Measurements from ENCODE around the gene HYAL3. TPM values are rescaled to one million over a fixed set of nuclear protein-coding genes. Genes with fewer than 3 reads are reported as not detected.
"Not testable (repeated sequence)": the region's sequence is repeated elsewhere in the genome, so short reads cannot be mapped to it uniquely, and the experiment has no call there.

Gene HYAL3
- polyA plus RNA-seq, 4 donors, result 3.1 to 3.8 (median 3.1) TPM

DNA sequence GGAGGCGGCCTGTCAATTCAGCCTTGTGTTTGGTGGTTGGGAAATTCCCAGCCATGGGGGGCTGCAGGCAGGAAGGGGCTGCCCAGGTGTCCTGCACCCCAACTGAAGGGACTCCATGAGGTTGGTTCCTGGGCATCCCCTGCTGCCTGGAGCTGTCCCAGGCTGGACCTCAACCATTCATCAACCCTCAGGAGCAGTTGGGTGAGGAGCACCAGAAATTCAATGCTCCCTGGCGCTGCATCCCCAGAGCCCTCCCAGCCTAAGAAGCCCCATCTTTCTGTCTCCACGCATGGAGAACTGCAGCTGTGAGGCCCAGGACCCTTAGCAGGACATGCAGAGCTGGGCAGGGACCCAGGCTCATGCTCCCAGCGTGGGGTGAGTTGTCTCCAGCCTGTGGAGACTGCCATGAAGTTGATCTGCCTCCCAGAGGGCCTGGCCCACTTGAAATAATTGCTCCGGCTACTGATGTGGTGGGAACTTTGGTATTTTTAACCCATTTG, 38.2 kb downstream of the HYAL3 start:
- no peak for DNase-seq (ENCODE audit: low read depth in 4 of 4, low spot score in 3 of 4)

DNA sequence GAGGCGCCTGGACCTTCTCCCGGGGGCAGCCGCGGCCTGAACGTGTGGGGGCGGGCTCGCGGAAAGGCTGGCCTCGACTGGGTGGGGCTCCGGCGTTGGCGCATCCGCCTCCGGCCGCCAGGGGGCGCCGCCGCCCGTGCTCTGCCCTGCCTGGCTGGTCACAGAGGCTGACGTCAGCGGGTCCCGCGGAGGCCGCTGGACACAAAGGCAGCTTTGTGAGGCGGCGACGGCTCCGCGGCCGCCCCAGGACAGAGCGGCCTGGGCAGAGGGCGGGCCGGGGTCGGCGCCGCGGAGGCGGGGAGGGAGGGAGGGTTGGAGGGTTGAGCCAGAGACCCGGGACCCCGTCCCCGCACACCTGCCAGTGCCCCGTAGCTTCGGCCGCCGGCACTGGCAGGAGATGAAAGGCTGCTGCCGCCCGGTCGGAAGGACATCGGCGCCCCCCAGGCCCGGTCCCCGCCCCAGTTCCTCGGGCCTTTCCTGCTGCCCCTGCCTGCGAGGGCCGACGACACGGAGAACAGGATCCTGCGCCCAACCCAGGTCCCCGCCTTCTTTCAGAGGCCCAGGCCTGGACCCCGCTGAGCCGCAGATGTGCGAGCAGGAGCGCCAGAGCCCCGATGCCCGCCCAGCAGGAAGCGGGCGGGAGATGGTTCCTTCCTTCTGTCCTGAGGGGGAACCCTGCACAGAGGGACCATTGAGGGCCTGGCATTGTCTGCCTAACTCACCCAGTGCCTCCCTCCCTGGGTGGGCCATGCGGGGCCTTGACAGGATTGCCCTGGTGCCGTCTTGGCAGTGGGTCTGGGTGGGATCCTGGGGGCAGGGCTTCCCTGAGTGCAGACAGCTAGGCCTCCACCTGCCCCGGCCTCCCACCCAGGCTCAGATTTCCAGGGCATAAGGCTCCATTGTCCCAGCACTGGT, 38.9 kb downstream of the HYAL3 start:
- peak; percentile 87 to 96 (median 90) for DNase-seq (ENCODE audit: low read depth in 4 of 4, low spot score in 3 of 4)

DNA sequence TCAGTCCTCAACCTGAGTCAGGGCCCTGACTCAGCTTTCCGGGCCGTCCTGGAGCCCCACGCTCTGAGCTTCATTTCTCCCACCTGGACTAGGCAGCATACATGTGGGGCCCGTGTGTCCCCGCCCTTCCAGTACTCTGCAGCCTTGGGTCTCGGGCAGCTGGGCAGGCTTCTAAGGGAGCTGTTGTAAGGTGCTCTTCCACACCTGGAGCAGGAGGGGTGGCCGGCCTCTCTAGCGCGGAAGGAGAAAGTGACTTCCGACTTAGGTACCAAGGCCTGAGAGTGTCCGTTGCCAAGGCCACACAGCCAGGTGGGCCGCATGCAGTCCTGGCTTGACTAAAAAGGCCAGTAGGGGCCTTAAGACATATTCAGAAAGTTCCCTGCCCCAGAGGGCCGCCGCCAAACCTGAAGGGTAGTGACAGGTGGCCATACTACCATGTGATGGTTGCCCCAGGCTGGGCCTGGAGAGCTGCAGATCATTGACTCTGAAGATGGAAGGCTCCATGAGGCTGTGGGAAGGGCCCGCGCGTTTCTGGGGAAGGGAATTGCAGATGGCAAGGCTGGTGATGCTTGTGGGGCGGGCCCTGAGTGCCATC, 39.7 kb downstream of the HYAL3 start:
- DNase-seq (ENCODE audit: low read depth in 4 of 4, low spot score in 3 of 4), result no peak

DNA sequence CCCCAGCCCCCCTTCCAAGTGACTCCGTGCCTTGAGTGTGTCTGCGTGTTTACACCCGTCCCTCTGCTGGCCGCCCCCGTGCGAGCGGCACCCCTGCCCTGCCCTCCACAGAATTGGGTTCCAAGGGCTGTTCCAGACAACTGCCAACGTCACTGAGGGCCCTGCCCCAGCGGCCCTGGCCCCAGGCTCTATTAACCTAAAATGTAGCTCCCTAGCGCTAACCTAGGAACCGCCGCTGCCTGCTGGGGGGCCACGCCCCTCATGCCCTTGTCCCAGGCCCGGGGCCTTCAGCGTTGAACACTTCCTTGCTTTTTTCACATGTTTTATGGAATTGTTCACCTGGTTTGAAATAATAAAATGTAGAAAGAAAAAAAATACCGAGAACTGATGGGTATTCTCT, 40.2 kb downstream of the HYAL3 start:
- no peak for DNase-seq (ENCODE audit: low read depth in 4 of 4, low spot score in 3 of 4)

DNA sequence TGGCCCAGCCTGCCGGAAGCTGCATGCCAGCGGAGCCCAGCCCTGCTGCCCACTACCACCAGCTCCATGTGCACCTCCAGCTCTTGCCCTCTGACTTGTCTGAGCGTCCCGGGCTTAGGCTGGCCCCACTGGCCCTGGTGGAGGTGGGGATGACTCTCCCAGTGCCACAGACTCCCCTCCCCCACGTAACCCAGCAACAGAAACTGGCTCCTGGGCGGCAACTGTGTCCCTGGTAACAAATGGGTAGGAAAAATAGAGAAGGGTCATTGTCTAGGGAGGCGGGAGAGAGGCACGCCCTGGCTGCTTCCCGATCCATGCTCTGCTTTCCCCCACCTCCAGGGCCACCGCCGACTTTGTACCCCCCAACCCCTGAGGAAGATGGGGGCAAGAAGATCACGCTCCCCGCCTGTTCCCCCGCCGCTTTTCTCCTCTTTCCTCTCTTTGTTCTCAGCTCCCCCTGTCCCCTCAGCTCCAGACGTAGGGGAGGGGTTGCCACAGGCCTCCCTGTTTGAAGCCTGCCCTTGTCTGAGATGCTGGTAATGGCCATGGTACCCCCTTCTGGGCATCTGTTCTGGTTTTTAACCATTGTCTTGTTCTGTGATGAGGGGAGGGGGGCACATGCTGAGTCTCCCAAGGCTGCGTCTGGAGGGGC, 41.0 kb downstream of the HYAL3 start:
- DNase-seq (ENCODE audit: low read depth in 4 of 4, low spot score in 3 of 4), result no peak

DNA sequence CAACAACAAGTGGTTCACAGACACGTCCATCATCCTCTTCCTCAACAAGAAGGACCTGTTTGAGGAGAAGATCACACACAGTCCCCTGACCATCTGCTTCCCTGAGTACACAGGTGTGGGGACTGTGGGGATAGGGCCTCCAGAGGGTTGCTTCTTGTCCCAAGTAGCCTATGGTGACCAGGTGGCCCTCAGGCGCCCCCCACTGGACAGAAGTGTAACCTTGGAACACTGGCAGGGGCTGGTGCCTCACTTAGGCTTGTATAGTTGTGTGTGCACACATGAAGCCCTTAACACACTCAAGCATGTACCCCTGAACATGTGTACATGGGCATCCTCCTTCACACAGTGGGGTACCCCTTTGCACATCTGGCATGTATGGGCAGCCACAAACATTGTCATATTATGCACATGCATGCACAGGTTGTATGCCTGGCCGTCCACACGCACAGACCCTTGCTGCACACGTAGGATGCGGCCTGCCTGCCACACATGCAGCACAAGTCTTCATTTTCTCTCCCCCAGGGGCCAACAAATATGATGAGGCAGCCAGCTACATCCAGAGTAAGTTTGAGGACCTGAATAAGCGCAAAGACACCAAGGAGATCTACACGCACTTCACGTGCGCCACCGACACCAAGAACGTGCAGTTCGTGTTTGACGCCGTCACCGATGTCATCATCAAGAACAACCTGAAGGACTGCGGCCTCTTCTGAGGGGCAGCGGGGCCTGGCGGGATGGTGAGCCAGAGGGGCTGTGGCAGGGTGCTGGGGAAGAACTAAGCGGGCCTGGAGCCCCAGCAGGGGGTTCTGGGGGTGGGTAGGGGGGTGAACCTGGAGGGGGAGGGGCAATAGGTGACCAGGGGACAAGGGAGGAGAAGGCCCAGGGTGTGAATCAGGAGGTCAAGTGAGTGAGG, 42.0 kb downstream of the HYAL3 start:
- DNase-seq (ENCODE audit: low read depth in 4 of 4, low spot score in 3 of 4), result no peak

DNA sequence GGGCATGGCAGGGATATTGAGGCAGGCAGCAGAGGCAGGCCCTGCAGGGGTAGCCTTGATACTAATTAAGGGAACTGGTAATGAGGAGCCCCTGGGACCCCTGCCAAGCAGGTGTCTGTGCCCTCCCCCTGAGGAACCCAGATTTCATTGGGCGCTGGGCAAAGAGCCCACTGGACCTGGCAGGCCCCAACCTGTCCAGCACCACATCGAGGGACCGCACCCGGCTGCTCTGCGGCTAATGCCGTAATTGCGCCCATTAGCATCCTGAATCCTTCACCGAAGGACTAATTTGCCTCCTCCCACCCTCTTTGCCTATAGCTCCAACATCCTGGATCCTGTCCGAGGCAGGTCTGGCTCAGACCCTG, 44.0 kb downstream of the HYAL3 start:
- DNase-seq (ENCODE audit: low read depth in 4 of 4, low spot score in 3 of 4), result no peak

DNA sequence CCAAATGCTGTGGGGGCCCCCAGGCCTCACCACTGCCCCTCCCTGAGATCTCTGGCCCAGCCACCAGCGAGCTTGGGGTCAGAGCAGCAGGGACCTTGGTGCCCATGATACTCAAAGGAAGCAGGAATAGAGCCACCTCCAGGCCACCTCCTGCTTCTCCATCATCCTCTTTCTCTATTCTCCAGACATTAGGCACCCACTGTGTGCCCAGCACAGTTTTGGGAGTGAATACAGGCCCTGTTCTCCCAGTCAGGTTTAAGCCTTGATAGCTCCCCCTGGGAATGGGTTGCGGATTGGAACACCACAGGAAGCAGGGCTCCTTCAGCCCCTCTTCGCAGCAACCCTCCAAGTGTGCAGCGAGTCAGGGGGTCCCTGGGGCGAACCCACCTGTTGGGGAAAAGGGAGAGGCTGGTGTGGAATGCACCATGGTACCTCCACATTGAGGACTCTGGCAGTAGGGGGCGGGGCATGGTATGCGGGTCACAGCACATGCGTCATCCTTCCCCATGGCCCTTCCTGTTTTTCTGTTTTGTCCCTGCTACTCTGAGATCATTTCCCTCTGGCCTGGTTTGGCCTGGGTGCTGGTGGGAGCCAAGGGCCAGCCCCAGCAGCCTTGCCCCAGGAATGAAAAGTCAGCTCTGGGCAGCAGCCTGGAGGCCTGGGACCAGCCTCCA, 44.5 kb downstream of the HYAL3 start:
- no peak for DNase-seq (ENCODE audit: low read depth in 4 of 4, low spot score in 3 of 4)

DNA sequence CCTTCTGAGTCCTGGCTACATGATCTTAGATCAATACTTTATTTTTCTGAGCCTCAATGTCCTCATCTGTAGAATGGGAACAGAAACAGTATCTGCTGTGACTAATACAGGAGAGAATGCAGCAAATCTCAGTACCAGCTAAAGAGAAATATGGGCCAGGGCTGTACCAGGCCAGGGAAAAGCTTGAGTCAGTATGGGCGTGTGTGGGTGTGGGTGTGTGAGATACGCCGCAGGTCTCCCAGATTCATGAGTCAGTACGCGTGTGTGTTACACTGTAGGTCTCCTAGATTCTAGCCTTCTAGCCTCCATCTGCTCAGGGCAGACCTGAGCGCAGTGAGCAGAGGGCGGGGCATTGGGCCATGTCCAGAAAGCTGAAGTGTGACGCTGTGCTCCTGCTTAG, 48.0 kb downstream of the HYAL3 start:
- DNase-seq (ENCODE audit: low read depth in 4 of 4, low spot score in 3 of 4), result no peak

DNA sequence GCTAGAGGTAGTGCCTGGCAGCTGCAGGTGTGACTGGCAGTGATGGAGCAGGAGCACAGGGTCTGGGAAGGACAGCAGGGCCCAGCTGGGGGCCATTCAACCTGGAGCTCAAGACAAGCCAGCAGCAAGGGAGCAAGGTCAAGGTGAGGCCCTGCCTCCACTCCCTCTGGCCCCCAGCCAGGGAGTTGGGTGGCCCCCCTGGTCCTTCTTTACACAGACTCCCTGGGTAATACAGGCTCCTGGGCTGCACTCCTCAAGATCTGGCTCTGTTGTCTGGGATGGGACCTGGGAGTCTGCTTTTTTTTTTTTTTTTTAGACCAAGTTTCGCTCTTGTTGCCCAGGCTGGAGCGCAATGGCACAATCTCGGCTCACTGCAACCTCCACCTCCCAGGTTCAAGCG, 48.7 kb downstream of the HYAL3 start:
- DNase-seq (ENCODE audit: low read depth in 4 of 4, low spot score in 3 of 4), result no peak

DNA sequence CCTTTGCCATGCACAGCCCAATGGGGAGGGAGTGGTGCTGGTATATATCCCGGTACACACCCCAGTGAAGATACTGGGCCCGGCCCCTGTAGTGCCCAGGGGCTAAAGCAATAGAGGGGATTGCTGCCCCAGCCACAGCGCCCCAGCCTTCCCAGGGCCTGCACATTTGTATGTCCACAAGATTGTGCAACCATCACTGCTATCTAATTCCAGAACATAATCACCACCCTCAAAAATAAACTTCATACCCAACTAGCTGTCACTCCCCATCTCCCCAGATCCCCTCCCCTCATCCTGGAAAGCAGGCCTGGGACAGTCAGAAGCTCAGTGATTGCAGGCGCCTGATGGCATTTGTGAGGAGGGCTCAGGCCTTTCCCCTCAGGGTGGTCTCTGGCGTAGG, 49.7 kb downstream of the HYAL3 start:
- no peak for DNase-seq (ENCODE audit: low read depth in 4 of 4, low spot score in 3 of 4)

DNA sequence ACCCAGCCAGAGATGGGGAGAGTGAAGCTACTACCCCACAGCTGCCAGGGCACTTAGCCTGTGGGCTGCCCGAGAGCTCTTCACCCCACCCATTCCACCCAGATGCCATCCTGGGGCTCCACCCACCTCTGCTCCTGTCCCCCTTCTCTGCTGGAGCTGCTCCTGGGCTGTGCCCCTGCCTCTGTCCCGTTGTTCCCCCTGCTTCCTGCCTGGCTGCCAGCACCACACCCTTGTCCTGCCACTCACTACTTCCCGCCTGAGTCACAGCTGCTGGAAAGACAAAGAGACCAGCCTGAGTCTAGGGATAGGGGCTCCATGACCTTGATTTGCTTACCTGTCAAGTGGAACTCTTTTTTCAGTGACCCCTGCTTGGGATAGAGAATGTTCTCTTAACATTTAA, 50.8 kb downstream of the HYAL3 start:
- no peak for DNase-seq (ENCODE audit: low read depth in 4 of 4, low spot score in 3 of 4)

DNA sequence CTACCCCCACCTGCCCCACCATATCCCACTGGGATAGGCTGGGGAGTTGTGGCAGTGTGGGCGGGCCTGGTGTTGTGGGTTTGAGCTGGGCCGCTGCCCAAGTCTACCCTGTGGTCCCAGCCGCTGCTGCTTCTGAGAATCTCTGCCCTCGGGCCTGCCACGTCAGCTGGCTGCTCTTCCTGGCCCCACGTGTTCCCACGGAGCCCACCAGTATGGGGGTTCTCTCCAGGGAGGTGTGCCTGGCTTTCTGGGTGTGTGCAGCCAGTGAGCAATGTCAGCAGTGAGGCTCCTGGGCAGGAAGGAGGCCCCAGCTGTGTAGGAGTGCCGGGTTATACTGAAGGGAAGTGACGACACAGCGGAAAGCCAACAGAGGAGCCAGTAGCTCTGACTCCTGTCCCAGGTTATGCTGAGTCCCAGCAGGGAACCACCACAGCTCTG, 52.7 kb downstream of the HYAL3 start:
- no peak for DNase-seq (ENCODE audit: low read depth in 4 of 4, low spot score in 3 of 4)

DNA sequence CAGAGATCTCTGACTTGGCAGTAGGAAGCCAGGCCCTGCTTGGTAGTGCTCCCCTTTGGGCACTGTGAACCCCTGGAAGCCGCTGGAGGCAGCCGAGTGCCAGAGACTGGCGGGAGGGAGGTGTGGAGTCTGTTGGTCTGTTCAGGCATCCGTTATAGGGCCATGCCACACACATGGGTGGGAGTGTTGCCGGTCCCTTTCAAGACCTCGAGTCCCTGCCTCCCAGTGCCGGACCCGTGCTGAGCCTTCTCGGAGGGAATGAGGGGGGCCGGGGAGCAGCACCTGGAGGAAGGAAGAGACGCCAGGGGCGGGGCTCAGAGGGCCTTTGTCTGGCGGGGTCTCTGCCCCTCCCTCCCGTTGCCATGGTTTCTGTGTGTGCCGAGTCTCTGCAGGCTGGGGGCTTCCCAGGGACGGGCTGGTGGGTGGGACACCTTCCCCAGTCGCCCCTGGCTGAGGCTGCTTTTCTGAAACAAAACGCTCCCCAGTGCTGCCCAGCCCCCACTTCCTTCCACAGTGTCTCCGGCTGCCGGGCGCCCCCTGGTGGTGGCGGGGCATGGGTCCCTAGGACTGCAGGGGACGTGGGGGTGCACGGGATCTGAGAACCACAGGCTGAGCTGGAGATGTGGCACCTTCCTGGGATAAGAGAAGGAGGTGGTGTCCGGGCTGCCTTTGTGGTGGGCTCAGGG, 53.2 kb downstream of the HYAL3 start:
- peak in 3 of 4 donors; percentile 85 to 86 (median 85) for DNase-seq (ENCODE audit: low read depth in 4 of 4, low spot score in 3 of 4)

DNA sequence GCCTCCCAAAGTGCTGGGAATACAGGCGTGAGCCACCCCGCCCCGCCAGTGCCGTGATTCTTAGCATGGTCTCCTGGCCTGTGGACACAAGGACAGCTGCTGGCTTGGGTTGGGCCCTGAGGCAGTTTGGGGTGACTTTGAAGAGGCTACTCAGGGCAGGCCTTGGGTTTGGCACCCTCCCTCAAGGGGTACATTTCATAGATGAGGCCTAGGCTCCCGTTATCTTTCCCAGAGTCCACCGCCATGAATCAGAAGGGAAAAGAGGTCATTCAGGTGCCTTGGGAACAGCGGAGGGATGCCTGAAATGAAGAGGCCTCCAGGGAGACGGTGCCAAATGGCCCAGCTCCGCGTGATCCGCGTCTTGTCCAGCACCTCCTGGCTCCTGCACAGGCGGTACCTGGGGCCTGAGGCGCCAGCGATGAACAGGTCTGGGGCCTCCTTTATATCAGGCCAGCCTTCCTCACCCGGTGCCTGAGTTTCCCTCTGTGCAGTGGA, 53.9 kb downstream of the HYAL3 start:
- DNase-seq (ENCODE audit: low read depth in 4 of 4, low spot score in 3 of 4), result no peak

DNA sequence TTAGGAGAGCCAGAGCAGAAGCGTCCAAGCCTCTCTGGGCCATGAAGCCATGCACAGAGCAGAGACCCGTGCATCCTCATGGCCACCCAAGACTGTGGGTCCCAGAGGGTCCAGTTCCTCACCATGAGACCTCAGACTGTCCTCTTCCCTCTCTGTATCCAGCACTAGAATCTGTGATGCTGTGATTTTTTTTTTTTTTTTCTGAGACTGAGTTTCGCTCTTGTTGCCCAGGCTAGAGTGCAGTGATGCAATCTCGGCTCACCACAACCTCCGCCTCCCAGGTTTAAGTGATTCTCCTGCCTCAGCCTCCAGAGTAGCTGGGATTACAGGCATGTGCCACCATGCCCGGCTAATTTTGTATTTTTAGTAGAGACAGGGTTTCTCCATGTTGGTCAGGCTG, 54.4 kb downstream of the HYAL3 start:
- not testable (repeated sequence) for DNase-seq (ENCODE audit: low read depth in 4 of 4, low spot score in 3 of 4)

DNA sequence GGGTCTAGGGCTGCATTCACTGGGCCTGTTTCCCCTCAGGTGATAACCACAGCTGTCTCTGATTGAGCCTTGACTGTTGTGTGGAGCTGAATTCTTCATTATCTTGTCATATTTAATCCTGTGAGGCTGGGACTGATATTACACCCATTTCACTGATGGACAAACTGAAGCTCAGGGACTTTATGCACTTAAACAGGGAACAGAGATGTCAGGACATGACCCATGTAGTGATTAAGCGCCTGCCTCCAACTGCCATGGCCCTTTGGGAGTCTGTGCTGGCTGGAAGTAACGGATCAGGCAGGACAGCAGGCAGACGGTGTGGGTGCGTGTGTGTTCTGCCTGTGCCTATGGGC, 55.7 kb downstream of the HYAL3 start:
- no peak for DNase-seq (ENCODE audit: low read depth in 4 of 4, low spot score in 3 of 4)

DNA sequence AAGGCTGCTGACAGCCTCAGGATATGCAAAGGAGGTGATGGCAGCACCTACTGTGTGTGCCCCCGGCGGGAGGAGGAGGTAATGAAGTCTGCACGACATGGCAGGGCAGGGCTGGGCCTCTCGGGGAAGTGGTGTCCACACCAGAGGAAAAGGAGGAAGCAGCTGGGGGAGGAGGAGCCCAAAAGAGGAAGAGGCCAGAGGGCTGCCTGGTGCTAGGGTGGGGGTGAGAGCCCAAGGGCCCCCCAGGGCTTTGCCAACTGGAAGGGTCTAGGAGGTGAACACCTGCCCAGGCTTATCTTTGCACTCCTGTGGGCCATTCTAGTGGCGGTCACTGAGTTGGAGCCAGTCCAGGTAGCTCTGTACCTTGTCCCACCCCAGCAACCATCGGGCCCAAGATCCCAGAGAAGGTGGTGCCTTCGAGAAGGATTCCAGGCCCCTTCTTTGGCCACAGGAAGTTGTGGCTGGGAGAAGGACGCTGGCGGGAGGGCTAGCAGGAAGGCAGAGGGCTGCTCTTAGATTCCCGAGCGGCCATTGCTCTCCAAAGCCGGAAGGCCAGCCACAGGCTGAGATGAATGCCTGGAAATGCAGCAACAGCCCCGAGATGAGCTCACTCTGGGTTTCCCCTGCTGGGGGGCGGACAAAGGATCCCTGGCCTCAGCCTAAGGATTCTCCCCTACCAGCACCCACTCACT, 56.2 kb downstream of the HYAL3 start:
- DNase-seq (ENCODE audit: low read depth in 4 of 4, low spot score in 3 of 4), result no peak
